GM18505 (cell line): ENCODE data around the gene ACAD8.

ENCODE experiments used
- ATAC-seq: cut with Tn5 transposase; IDR thresholded peaks from one replicate; pipeline ENCODE4 v1.9.1; 2021; ENCODE audit not compliant: unreplicated experiment
- POLR2A ChIP-seq: IDR thresholded peaks from 4 replicates; pipeline ENCODE4 v1.6.1; 2011; ENCODE audit warnings: borderline replicate concordance; ENCODE audit not compliant: insufficient read depth, insufficient read length; ENCODE audit errors: extremely low read depth

ACAD8 gene

GRCh38 chr11:134293119-134294113, 40.0 kb downstream of the ACAD8 start:
- no peak for ATAC-seq
- TF ChIP-seq POLR2A, result no peak

- ATAC-seq, result no peak
- TF ChIP-seq POLR2A, result no peak
Observed at GRCh38 chr11:134294664-134295063, 41.3 kb downstream of the ACAD8 start.

- no peak for ATAC-seq
- no peak for TF ChIP-seq POLR2A
Observed at GRCh38 chr11:134312223-134312622, 58.9 kb downstream of the ACAD8 start.

- ATAC-seq, result no peak
- TF ChIP-seq POLR2A, result no peak
Observed at GRCh38 chr11:134312807-134313206, 59.4 kb downstream of the ACAD8 start.

- TF ChIP-seq POLR2A, result no peak
- ATAC-seq, result no peak
Observed at GRCh38 chr11:134313379-134313778, 60.0 kb downstream of the ACAD8 start.

GRCh38 chr11:134313821-134314607, 60.6 kb downstream of the ACAD8 start:
- no peak for TF ChIP-seq POLR2A
- ATAC-seq, result no peak
